ENCODE measurements around the gene REEP6.

DNA sequence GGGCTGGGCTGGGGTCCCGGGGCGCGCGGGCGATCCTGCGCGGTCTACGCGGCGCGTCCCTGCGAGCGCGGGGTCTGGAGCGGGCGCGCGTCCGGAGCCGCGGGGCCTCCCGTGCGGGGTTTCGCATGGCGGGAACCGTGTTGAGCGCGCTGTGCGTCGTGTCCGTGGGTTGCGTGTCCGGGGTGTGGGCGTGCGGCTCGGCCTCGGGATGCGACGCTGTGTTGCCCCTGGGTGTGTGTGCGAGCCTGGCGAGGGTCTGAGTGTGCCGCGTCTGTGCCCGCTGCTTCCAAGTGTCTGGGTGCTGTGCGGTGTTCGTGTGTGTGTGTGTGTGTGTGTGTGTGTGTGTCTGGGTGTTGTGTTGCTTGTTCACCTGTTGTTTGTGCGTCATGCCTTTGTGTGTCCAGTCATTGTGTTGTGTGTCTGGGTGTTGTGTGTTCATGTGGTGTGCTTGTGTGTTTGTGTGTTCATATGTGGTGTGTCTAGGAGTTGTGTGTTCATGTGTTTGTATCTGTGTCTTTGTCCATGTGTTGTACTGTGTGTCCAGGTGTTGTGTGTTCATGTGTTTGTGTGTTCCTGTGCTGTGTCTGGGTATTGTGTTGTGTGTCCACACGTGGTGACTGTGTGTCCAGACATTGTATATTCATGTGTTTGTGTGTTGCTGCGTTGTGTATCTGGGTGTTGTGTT is 33.4 kb downstream of the REEP6 start:
- TF ChIP-seq POLR2AphosphoS5 (IDR thresholded peaks at IDR 0.05; ENCODE audit: low read depth, low read length), result no peak
- TF ChIP-seq CTCF (IDR thresholded peaks at IDR 0.05), result no peak
- TF ChIP-seq REST (IDR thresholded peaks at IDR 0.05; ENCODE audit: insufficient read depth in 1 of 2, low read depth in 2 of 2, low read length in 1 of 2), result no peak
- no peak for TF ChIP-seq SIN3A (IDR thresholded peaks at IDR 0.05; ENCODE audit: borderline replicate concordance, insufficient read depth, low read depth, low read length)
- TF ChIP-seq TCF7L2 (IDR thresholded peaks at IDR 0.05; ENCODE audit: low read depth, low read length), result no peak

All from Panc1 (cell line).